GM18873 (cell line): ENCODE data around the gene FAHD2A.
"Not testable (repeated sequence)": the region's sequence is repeated elsewhere in the genome, so short reads cannot be mapped to it uniquely, and the experiment has no call there.

Experiments
- ATAC-seq: cut with Tn5 transposase; IDR thresholded peaks from one replicate; pipeline ENCODE4 v1.9.1; 2021; ENCODE audit warnings: mild to moderate bottlenecking, moderate library complexity, moderate number of reproducible peaks; ENCODE audit not compliant: unreplicated experiment, low FRiP score

Gene FAHD2A

DNA sequence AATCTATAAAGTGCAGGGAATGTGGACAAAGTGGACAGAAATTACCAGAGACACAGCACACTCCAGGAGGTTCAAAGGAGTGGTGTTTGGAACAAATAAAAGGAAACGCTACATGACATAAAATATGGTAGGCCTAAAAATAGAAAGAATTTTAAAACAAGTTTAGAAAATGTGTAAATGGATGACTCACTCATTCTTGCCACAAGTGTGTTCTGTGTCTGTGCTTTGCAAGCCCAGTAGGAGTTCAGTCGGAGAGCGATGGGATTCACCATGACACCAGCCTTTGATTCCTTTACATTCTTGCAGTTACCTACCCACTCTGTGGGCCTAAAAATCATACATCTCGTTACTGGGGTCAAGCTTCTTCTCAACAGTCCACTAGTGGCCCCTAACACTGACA is 30.9 kb downstream of the FAHD2A start:
- not testable (repeated sequence) for ATAC-seq

GRCh38 chr2:95433973-95434372 is 31.5 kb downstream of the FAHD2A start:
- ATAC-seq = not testable (repeated sequence)

DNA sequence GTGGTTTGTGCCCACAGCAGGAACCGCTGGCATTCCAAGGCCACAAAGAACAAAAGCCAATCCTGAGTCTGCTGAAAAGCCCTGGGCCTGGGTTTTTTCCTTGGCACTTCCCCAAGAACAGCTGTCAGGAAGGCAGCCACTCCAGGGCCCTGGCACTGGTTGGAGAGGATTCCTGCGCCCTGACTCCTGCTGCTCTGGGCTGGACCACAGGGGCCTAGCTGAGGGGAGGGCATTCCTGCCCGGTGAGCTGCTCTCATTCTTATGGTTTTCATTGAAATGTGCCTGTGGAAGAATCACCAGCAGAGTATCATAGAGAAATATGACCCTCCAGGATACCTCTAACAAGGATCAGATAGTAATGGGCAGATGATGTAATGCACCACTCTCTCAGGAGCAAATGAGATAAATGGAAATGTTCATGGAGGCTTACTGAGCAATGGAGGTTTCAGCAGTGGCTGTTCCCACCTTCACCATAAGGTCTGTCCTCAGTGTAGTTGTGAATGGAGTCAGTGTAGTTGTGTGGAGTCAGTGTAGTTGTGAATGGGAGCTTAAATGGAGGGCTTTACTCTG is 32.1 kb downstream of the FAHD2A start:
- ATAC-seq = not testable (repeated sequence)

GRCh38 chr2:95435162-95435871 is 32.8 kb downstream of the FAHD2A start:
- not testable (repeated sequence) for ATAC-seq

GRCh38 chr2:95435872-95436209 is 33.3 kb downstream of the FAHD2A start:
- ATAC-seq = not testable (repeated sequence)

DNA sequence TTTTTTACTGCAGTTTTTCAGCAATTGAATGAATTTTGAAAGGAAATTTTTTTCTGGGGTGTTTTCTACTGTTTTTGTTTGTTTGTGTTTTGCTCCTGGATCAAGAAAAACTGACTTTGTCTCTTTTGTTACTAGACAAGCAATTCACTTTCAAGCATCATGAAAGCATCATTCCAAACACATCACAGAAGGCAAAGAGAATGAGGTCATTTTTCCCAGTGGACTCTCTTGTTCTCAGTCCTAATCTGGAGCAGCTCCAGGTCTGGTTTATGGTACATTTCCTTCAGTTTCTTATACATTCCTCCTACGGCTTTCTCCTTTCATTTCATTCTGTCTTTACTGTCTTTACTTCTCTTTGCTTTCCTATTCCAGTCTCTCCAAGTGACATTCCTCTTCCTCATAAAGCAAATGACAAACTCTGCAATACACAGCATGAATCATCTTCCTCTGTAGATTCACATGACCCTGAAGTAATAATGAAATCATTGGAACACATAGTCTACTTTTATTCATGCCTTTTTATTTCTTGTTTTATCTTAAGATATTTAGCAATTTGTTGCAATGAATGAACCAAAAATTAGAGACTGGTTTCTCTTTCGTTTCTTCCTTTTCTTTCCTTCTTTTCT is 40.1 kb downstream of the FAHD2A start:
- ATAC-seq = not testable (repeated sequence)

- ATAC-seq = not testable (repeated sequence)
Measured at GRCh38 chr2:95445317-95445716, 42.8 kb downstream of the FAHD2A start.

- not testable (repeated sequence) for ATAC-seq
Measured at GRCh38 chr2:95463292-95463691, 60.8 kb downstream of the FAHD2A start.
